Measurements from ENCODE around the gene RSKR.

GRCh38 chr17:28644787-28645575 is 31.0 kb upstream of the RSKR start, which contains the start of gene BLTP2:
- TF ChIP-seq CTCF (IDR thresholded peaks at IDR 0.05; ENCODE audit: low read depth, low read length, poor library complexity, severe bottlenecking) = no peak
- no peak for TF ChIP-seq EZH2phosphoT487 (IDR thresholded peaks at IDR 0.05; ENCODE audit: borderline replicate concordance, low read length)
